ENCODE results near the gene CLBA1. TPM values are rescaled to one million over a fixed set of nuclear protein-coding genes. Genes with fewer than 3 reads are reported as not detected.
A peak's percentile ranks its signal among the peaks of the same experiment; 100 is the strongest.

The CLBA1 gene
- total and polyA plus RNA-seq, 5 donors from 2014 or later: 0.32 to 1.1 (median 0.92) TPM; not detected in 1

DNA sequence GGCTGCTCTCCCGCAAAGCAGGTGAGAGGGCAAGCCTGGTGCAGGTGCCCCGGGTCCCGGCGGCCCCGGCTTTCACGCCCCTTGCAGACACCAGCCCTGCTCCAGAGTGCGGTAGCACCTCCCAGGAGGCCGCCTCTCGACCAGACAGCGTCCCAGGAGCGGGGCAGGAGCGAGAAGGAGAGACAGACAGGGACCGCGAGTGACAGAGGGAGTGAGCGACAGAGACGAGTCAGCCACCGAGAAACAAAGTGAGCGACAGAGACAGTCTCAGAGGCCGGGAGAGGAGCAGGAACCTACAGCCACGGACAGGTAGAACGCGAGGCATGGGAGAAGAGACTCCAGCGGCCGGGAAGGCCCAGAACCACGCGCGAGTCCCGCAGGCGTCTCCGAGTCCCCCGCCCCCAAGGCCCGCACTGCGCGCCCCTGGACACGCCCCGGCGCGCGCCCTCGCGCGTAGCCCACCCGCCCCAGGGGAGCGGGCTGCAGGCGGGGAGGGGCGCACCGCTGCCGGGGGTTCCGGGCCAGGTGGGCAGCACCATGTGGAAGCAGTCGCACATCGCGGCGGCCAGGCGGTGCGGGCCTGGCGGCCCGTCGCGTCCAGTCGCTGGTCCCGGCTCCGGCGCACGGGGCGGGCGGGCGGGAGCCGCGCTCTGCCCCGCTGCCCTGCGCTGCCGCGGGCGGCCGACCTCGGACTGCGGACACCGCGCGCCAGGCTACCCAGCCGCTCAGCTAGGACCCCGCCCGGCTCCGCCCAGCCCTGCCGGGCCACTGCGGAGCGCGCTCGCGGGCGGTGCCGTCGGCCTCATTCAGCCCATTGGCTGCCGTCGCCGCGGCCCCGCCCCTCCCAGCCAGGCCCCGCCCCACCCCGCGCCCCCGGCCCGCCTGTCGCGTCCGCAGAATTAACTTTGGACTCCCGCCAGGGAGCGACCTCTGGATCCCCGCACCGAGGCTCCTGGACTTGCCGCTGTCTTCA is 7.6 kb upstream of the CLBA1 start, which contains the start of gene AHNAK2:
Gene AHNAK2, minus strand, starts transcription at position 694 of the 973 bp plus-strand sequence. Its CDS starts 137 bp downstream, at position 557.
- H3K9me3 ChIP-seq (ENCODE audit: control insufficient read depth in 2 of 2, low read length in 2 of 2): no peaks in the 10 kb centered on the region
- H3K27me3 ChIP-seq (ENCODE audit: control insufficient read depth, insufficient read depth, low read length): no peaks in the 10 kb centered on the region
- DNase-seq: peak; percentile 29 to 43 (median 38)
- Mint-ChIP-seq H3K27ac (no peak within 1 kb of the TSS), H3K4me3 (peak within 1 kb of the TSS; percentile 75 to 78 (median 76)), H3K27me3 (peaks cover 34% of the 10 kb centered on the region), H3K4me1 (peaks cover 0 to 12% (median 7%) of the 10 kb centered on the region in 4 donors), H3K36me3 (no peaks in the 10 kb centered on the region), H3K9me3 (peaks cover 0 to 4% (median 0%) of the 10 kb centered on the region in 7 donors)
- H3K27ac ChIP-seq (ENCODE audit: insufficient read depth, low read length, poor library complexity, severe bottlenecking): no peak within 1 kb of the TSS
- peaks cover 15% of the 10 kb centered on the region for H3K4me1 ChIP-seq (ENCODE audit: control insufficient read depth, insufficient read depth, low read length, poor library complexity, severe bottlenecking)
- ATAC-seq (ENCODE audit: low read depth in 2 of 2): peak in 1 of 2 donors; percentile 29
- no peaks in the 10 kb centered on the region for H3K36me3 ChIP-seq (ENCODE audit: control insufficient read depth, insufficient read depth, low read length)
- H3K4me3 ChIP-seq (ENCODE audit: low read depth, low read length): no peak within 1 kb of the TSS

DNA sequence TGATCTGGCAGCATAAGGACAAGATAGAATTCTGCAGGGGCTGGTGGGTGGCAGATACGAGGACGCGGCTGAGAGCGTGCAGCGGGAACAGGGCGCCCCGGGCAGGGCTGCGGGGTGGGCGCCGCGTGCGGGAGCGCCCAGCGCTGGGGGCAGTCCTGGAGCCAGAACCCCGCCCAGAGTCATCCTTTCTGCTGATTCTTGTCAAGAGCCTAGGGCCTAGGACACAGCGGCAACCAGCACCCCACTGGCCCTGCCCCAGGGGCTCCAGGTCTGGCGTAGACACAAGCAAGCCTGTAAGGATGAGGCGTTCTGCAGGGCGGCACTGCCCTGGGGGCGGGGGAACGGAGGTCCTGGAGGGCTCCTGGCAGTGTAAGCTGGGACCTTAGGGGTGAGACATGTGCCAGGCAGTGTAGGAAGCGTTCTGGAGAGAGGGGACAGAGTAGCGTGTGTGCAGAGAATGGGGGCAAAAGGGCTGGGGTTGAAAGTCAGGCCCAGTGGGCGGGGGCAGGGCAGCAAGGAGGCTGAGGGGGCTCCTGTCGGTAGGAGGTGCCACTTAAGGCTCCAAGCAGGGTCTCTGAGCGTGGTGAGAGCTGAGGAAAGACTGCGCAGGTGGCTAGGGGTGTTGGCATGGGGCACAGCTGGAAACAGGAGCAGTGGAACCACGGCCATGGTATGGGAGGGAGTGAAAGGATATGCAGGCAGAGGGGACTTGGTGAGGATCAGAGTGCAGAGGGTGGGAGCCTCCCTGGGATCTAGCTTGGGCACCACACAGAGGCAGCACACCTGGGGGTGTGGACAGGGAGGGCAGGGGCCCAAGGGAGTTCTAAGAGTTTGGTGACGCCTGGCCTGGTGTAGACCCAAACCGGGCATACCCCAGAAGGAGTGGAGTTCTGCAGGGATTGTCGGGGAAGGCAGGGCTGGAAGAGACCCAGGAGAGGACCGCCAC is 6.6 kb upstream of the CLBA1 start:
- Mint-ChIP-seq H3K27ac (peak overlapping the region in 1 of 3 donors; percentile 3), H3K36me3 (no peaks in the 10 kb centered on the region), H3K4me3 (peak overlapping the region; percentile 10 to 76 (median 63)), H3K4me1 (peaks cover 0 to 14% (median 7%) of the 10 kb centered on the region in 4 donors), H3K9me3 (peaks cover 0 to 4% (median 0%) of the 10 kb centered on the region in 7 donors), H3K27me3 (peaks cover 40% of the 10 kb centered on the region)
- H3K27ac ChIP-seq (ENCODE audit: insufficient read depth, low read length, poor library complexity, severe bottlenecking): no peak overlapping the region
- H3K4me3 ChIP-seq (ENCODE audit: low read depth, low read length): no peak overlapping the region
- no peaks in the 10 kb centered on the region for H3K9me3 ChIP-seq (ENCODE audit: control insufficient read depth in 2 of 2, low read length in 2 of 2)
- no peak for DNase-seq
- ATAC-seq (ENCODE audit: low read depth in 2 of 2): no peak
- H3K4me1 ChIP-seq (ENCODE audit: control insufficient read depth, insufficient read depth, low read length, poor library complexity, severe bottlenecking): peaks cover 15% of the 10 kb centered on the region
- H3K27me3 ChIP-seq (ENCODE audit: control insufficient read depth, insufficient read depth, low read length): no peaks in the 10 kb centered on the region
- H3K36me3 ChIP-seq (ENCODE audit: control insufficient read depth, insufficient read depth, low read length): no peaks in the 10 kb centered on the region

- Histone ChIP-seq H3K4me3 (ENCODE audit: low read depth, low read length) (no peak overlapping the region), H3K36me3 (ENCODE audit: control insufficient read depth, insufficient read depth, low read length) (no peaks in the 10 kb centered on the region), H3K9me3 (ENCODE audit: control insufficient read depth in 2 of 2, low read length in 2 of 2) (no peaks in the 10 kb centered on the region), H3K4me1 (ENCODE audit: control insufficient read depth, insufficient read depth, low read length, poor library complexity, severe bottlenecking) (peaks cover 15% of the 10 kb centered on the region), H3K27ac (ENCODE audit: insufficient read depth, low read length, poor library complexity, severe bottlenecking) (no peak overlapping the region), H3K27me3 (ENCODE audit: control insufficient read depth, insufficient read depth, low read length) (no peaks in the 10 kb centered on the region)
- peaks cover 0 to 5% (median 0%) of the 10 kb centered on the region in 7 donors for H3K9me3 Mint-ChIP-seq
- H3K36me3 Mint-ChIP-seq: no peaks in the 10 kb centered on the region
- no peak for DNase-seq
- H3K4me3 Mint-ChIP-seq: peak overlapping the region; percentile 10 to 76 (median 16)
- no peak for ATAC-seq (ENCODE audit: low read depth in 2 of 2)
- peaks cover 0 to 17% (median 8%) of the 10 kb centered on the region in 4 donors for H3K4me1 Mint-ChIP-seq
- peaks cover 34% of the 10 kb centered on the region for H3K27me3 Mint-ChIP-seq
- no peak overlapping the region for H3K27ac Mint-ChIP-seq
Measured at GRCh38 chr14:104979758-104980610, 5.6 kb upstream of the CLBA1 start.

GRCh38 chr14:104980611-104981531 is 4.7 kb upstream of the CLBA1 start:
- Histone ChIP-seq H3K36me3 (ENCODE audit: control insufficient read depth, insufficient read depth, low read length) (no peaks in the 10 kb centered on the region), H3K27ac (ENCODE audit: insufficient read depth, low read length, poor library complexity, severe bottlenecking) (no peak overlapping the region), H3K27me3 (ENCODE audit: control insufficient read depth, insufficient read depth, low read length) (no peaks in the 10 kb centered on the region), H3K4me1 (ENCODE audit: control insufficient read depth, insufficient read depth, low read length, poor library complexity, severe bottlenecking) (peaks cover 14% of the 10 kb centered on the region), H3K9me3 (ENCODE audit: control insufficient read depth in 2 of 2, low read length in 2 of 2) (no peaks in the 10 kb centered on the region), H3K4me3 (ENCODE audit: low read depth, low read length) (no peak overlapping the region)
- DNase-seq: no peak
- H3K36me3 Mint-ChIP-seq: no peaks in the 10 kb centered on the region
- peaks cover 34% of the 10 kb centered on the region for H3K27me3 Mint-ChIP-seq
- H3K4me1 Mint-ChIP-seq: peaks cover 0 to 14% (median 8%) of the 10 kb centered on the region in 4 donors
- peaks cover 0 to 5% (median 0%) of the 10 kb centered on the region in 7 donors for H3K9me3 Mint-ChIP-seq
- peak overlapping the region in 2 of 4 donors; percentile 36 to 76 for H3K4me3 Mint-ChIP-seq
- H3K27ac Mint-ChIP-seq: peak overlapping the region in 1 of 3 donors; percentile 38
- ATAC-seq (ENCODE audit: low read depth in 2 of 2): no peak

DNA sequence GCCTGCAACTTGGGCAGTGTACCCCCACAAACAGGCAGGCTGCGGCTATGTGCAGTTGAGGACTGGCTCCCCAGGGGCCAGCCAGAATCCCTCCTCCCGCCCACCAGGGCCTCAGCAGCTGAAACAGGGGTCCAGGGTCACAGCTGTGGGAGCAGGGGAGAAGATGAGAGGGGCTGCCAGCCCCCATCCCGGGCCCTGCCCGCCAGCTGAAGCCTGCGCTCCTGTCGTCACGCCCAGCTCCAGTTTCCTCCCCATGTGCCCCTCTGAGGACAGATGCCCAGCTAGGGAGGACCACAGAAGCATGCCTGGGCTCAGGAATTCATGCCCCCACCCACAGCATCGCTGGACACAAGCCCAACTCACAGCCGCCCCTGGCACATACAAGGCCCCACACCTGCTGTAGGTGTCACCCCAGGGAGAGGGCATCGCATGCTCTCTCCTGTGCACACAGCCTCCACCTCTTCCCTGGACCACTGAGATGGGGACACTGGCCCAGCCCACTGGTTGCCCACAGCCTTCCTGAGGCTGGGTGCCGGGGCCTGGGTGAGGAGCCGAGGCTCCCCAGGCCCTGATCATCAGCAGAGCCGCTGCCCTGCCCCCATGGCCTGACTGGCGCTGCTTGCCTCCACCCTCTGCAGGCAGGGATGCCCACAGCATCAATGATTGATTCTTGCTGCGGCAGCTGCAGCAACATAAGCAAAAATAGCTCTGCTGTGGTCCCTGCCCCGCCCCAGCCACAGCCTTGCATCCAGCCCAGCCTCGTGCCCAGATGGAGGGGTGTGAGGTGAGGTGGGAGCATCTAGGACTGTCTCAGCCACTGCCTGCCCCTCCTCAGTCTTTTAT is 3.7 kb upstream of the CLBA1 start:
- Mint-ChIP-seq H3K36me3 (no peaks in the 10 kb centered on the region), H3K4me3 (peak overlapping the region in 1 of 4 donors; percentile 27), H3K27me3 (peaks cover 27% of the 10 kb centered on the region), H3K4me1 (peaks cover 0 to 15% (median 4%) of the 10 kb centered on the region in 4 donors), H3K27ac (no peak overlapping the region), H3K9me3 (peaks cover 0 to 5% (median 0%) of the 10 kb centered on the region in 7 donors)
- Histone ChIP-seq H3K9me3 (ENCODE audit: control insufficient read depth in 2 of 2, low read length in 2 of 2) (no peaks in the 10 kb centered on the region), H3K36me3 (ENCODE audit: control insufficient read depth, insufficient read depth, low read length) (no peaks in the 10 kb centered on the region), H3K27ac (ENCODE audit: insufficient read depth, low read length, poor library complexity, severe bottlenecking) (no peak overlapping the region), H3K27me3 (ENCODE audit: control insufficient read depth, insufficient read depth, low read length) (no peaks in the 10 kb centered on the region), H3K4me1 (ENCODE audit: control insufficient read depth, insufficient read depth, low read length, poor library complexity, severe bottlenecking) (peaks cover 18% of the 10 kb centered on the region), H3K4me3 (ENCODE audit: low read depth, low read length) (no peak overlapping the region)
- ATAC-seq (ENCODE audit: low read depth in 2 of 2) (no peak), DNase-seq (no peak)
